Retina (tissue), 1 donor: ENCODE results near the gene NHERF2.

Source experiments
- DNase-seq: peaks from one replicate; pipeline ENCODE4 v3.0.0-alpha.2; 2016

NHERF2 gene

GRCh38 chr16:1991135-1991551 is 35.6 kb upstream of the NHERF2 start:
- DNase-seq: peak; percentile 48

DNA sequence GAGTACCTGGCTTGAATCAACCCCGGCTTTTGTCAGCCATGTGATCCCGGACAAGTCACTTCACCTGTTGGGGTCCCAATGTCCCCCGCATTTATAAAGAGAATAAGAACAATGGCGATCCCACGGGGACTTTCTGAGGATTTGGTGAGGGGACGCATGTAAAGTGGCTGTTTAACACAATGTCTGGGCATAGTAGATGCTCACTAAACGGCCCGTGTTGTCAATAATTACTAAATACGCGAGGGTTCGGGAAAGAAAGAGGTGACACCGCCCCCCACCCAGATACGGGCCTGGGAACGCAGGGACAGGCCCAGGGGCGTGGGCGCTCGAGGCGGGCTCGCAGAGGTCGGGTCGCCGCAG is 35.1 kb upstream of the NHERF2 start:
- DNase-seq: no peak

DNA sequence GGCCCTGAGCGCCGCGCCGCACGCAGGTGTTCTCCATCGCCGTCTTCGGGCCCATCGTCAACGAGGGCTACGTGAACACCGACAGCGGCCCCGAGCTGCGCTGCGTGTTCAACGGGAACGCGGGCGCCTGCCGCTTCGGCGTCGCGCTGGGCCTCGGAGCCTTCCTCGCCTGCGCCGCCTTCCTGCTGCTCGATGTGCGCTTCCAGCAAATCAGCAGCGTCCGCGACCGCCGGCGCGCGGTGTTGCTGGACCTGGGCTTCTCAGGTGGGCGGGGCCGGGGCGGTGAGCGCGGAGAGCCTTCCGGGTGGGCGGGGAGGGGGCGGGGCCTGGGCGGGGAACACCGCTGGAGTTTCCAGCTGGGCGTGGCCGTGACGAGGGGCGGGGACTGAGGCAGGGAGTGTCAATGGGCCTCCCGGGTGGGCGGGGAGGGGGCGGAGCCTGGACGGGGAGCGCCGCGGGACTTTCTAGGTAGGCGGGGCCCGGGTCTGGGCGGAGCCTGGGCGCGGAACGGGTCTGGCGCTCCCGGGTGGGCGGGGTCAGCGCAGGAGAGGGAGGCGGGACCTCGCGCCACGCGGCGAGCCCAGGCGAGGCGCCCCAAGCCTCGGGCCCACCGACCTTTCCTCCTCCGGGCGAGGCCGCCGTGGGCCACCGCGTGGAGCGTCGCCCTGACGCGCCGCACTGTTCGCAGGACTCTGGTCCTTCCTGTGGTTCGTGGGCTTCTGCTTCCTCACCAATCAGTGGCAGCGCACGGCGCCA is 34.6 kb upstream of the NHERF2 start:
- DNase-seq: peak; percentile 83

GRCh38 chr16:1992704-1993317 is 33.9 kb upstream of the NHERF2 start:
- DNase-seq: peak; percentile 26

- DNase-seq: no peak
Measured at GRCh38 chr16:1993731-1994131, 33.0 kb upstream of the NHERF2 start.

GRCh38 chr16:1997494-1998359 is 29.0 kb upstream of the NHERF2 start:
- no peak for DNase-seq

DNA sequence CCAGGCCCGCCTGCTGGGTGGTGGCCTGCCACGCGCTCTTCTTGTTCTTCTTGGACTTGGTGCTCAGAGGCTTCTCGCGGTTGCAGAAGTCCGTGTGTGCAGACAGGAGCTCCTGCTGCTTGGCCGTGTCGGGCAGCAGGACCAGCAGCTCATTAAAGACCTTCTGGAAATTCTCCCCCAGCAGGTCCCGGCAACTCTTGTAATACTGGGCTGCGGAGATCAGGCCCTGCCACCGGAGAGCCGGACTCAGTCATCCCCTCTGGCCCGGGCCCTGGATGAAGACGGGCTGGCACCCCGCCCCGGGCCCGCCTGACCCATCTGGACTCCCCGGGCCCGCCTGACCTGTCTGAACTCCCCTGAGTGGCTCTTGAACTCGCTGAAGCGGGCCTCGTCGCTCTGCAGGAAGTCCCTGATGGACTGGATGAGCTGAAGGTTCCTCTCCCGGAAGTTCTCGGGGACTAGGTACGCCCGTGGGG is 28.3 kb upstream of the NHERF2 start:
- DNase-seq: no peak

DNA sequence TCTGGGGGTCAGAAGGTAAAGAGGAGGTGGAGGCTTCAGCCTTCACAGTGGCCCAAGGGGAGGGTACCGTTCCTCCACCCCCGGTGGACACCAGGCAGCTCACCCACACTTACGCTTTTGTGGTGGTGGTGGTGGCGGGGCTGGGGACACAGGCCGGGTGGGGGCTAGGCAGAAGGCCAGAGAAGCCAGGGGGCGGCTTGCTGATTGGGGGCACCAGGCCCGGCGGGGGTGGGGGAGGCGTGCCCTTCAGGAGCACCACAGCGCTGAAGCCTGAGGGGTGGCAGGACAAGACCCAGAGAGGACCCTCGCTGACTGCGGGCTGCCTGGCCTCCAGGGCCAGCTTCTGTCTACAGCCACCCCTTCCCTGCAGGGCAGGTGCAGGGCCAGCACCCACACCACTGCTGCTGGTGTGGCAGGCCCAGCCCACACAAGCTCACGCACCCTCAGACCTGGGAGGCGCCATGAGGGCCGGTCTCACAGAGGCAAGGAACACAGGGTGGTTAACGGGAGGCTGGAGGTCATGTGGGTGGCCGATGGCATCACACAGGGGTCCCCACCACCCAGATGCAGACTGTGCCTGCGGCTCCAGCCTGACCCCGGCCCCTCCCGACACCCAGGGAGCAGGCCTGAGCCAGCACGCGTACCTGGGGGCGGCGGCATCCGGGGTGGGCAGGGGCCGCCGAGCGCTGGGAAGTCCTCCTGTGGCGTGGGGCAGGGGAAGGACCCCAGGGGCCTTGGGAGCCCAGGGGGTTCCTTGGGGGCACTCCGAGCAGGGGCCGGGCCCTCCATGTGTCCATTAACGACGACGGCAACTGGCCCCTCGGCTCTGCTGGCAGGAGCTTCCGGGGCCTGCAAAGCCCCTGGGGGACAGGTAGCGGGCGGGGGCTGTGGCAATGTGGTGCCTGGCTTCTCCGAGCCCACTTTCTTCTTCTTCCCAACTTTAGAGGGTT is 27.6 kb upstream of the NHERF2 start:
- DNase-seq: no peak

DNA sequence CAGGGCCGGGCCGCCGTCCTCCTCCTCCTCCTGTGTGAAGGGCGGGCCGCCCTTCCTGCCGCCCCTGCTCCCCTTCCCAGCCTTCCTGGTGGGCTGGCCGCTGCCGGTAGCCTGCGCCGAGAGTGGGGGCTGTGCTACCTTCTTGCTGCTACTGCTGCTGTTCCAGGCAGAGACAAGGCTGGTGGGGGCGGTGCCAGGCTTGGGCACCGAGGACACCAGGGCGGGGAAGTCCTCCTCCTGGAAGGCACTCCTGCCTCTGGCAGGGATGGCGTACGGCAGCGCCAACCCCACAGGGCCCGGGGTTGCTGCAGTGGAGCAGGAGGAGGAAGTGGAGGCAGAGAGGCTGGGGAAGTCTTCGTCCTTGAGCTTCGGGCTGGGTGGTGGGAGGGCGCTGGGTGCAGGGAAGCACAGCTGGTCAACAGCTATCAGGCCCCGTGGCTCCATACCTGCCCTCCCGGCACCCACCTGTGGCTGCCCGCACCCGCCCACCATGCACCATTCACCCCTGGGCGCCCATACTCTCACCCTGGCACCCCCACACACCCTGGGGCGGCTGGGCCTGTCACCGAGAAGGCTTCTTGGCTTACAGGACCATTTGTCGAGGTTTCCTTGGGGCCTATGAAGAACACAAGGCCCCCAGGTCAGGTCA is 26.7 kb upstream of the NHERF2 start:
- no peak for DNase-seq

- DNase-seq: no peak
Measured at GRCh38 chr16:2001035-2001434, 25.7 kb upstream of the NHERF2 start.

DNA sequence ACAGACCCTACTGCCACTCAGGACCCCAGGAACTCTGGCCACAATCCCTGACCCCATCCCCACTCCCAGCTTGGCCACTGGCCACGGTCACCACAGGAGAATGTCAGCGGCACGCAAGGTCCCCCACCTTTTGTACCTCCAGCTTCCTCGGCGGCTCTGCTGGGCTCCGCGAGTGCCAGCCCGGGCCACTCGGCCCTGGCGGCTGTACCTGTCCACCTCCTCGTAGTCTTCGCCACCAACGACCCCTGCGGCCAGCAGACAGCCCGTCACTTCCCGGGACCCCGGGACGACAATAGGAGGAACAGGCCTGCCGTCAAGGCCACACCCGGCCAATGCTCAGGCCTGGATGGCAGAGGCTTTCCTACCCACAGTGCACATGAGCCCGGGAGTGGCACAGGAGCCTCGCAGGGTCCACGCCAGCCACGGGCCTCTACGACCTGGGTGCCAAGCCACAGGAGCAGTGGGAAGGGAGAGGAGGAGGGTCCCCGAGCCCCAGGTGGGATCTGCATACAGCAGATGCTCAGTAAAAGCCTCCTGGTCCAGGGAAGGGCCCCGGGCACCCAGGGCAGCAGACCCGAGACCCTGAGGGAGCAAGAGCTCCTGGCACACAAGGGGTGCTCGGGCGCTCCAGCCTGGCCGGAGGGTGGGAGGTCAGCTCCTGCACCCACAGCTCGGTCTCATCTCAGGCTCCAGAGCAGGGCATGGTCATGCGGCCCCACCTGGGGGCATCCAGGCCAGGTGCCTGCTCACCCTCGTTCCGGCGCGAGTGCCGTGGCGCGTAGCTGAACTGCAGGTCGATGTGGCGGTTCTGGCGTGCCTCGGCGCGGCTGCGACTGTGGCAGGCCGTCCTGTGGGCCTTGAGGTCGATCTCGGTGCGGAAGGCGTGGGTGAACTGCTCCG is 25.0 kb upstream of the NHERF2 start:
- no peak for DNase-seq

- no peak for DNase-seq
Measured at GRCh38 chr16:2002406-2003230, 24.1 kb upstream of the NHERF2 start.

DNA sequence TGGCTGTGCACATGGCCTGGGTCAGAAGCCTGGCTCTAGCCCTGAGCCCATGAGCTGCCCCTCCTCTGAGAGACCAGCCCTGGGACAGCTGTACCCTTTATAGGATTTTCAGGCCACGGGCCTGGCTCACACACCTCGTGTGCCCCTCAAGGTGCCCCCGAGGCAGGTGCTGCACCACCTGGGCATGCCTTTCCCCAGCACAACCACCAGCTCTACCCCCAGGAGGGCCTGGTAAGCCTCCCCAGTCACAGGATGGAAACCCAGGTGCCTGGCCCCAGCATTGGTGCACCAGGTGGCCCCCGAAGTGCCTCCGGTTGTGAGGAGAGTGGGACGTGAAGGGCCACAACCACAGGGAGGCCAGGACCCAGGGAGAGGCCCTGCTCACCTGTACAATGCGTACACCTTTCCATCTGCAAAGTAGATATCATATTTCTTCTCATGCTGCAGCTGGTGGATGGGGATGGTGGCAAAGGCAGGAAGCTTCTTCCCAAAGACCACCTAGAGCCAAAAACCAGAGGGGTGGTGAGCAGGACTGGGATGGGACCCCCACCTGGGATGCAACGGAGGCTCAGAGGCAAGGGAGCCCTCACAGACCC is 23.4 kb upstream of the NHERF2 start:
- no peak for DNase-seq

DNA sequence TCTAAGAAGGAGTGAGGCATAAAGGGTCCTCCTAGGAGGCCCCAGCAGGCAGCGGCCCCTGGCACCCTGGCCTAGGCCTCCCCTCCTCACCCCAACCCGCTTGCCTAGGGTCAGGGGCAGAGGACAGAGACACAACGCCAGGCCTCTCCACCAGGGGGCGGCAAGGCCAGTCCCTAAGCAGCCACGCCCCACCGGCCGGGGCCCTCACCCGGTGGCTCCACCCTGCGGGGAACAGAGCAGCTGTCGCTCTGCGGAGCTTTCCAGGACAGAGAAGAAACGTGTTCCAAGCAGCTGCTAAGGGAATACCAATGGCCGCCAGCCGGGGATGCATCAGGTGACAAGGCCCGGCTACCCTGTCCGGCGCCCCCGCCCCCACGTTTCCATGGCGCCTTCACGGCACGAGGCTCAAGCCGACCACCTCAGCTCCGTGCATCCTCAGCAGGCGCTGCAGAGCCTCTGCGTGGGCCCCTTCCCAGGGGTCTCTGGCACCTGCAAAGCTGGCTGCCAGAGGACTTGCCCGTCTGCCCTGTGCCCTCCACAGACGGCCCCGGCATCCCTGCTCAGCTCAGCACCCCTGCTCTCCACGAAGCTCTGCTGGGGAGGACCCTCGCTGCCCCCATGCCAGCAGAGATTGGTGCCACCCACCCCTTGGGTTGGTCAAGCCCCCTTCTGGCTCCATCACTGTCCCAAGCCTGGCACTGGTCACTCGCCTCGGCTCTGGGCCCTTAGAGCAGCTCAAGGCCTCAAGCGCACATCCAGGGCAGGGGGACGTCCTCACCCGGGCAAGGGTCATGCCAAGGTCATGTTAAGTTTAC is 22.7 kb upstream of the NHERF2 start:
- DNase-seq: peak; percentile 92

- DNase-seq: no peak
Measured at GRCh38 chr16:2004795-2005517, 21.7 kb upstream of the NHERF2 start.

- no peak for DNase-seq
Measured at GRCh38 chr16:2005646-2006045, 21.1 kb upstream of the NHERF2 start.

DNA sequence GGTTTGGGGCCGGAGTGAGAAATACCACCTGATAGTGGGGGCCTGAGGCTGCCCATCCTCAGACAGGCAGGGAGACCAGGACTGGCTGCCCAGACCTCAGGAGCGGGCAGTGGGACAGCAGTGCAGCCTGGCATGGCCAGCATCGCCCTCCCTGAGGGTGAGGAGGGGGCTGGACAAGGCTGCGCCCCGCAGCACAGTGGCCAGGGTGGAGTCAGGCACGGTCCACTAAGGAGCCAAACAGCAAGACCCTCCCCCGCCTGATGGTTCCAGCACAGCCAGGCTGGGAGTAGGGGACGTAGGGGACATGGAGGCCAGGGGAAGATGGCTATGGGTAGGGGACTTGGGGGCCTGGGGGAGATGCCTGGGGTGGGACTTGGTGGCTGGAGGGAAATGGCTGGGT is 20.4 kb upstream of the NHERF2 start:
- DNase-seq: no peak
